Measurements from ENCODE around the gene RSRC1. TPM values are rescaled to one million over a fixed set of nuclear protein-coding genes. Genes with fewer than 3 reads are reported as not detected.
"Not testable (repeated sequence)": the region's sequence is repeated elsewhere in the genome, so short reads cannot be mapped to it uniquely, and the experiment has no call there.

The RSRC1 gene
- polyA plus RNA-seq, 4 donors: 27.9 to 33.5 (median 32.1) TPM

DNA sequence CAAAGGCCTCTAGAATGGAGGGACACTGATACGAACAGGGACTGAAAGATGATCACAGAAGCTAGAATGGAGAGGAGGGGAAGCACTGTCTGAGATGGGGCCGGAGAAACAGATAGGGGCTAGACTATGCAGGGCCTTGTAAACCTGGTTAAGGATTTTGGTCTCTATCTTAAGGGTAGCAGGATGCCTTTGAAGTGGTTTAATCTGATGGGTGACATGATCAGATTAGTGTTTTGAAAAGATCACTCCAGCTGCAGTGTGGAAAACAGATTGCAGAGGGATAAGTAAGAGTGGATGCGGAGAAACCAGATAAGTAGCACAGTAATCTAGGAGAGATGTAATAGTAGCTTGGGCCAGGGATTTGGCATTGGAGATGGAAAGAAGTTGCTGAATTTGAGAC lies 108.1 kb downstream of the RSRC1 start:
- DNase-seq (ENCODE audit: low read depth in 4 of 4, low spot score in 3 of 4): no peak

DNA sequence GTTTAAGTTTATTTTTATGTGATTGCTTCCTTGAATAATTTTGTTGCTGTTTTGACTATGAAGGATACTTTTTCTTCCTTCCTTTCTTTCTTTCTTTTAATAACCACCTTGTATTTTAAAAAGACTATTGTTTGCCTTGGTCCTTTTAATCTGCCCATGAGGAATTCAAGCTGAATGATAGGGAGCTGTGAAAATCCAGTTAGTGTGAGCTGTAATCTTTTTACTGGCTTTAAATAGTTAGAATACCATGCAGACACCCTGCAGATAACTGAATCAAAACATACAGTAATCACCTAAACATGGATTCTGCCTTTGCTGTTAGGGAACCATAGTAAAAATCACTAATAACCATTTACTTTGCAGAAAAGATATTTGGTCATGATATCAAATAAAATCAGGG lies 110.7 kb downstream of the RSRC1 start:
- DNase-seq (ENCODE audit: low read depth in 4 of 4, low spot score in 3 of 4): no peak

DNA sequence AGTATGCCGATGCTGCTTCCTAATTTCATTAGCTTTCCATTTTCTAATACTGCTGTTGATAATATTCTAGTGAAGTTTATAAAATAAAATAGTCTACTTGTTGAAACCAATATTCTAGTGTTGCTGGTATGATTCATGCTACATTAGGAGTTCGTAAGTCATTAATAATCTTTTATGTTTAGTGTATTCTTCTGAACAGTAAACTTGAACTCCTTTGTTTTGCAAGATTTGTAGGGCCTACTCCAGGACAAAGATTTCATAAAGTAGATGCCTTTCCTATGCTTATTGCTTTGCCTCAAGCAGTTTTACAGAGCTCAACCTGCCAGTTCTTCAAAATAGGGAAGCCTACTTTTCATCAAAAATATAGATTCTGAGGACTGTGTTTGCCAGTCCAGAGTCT lies 111.5 kb downstream of the RSRC1 start:
- no peak for DNase-seq (ENCODE audit: low read depth in 4 of 4, low spot score in 3 of 4)

DNA sequence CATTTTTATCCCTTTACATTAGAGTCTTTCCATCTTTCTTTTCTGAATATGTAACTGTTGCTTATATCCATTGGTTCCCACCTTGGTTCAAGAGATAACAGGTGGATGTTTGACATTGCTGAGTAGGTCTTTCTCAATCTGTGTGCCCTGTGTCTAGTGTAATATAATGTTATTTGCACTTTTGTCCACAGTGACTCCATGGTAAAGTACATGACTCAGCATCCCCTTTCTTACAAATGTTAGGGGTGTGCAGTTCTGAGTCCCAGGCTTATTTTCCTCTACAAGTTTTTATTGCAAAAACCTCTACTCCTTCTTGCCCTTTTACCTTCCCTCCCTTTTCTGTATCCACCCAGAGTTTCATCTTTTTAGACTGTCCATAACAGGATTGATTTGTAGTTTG lies 116.5 kb downstream of the RSRC1 start:
- no peak for DNase-seq (ENCODE audit: low read depth in 4 of 4, low spot score in 3 of 4)

DNA sequence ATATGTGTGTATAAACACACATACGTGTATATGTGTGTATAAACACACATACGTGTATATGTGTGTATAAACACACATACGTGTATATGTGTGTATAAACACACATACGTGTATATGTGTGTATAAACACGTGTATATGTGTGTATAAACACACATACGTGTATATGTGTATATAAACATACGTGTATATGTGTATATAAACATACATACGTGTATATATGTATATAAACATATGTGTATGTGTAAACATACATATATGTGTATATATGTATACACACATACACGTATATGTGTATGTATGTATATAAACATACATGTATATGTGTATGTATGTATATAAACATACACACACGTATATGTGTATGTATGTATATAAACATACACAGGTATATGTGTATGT lies 119.1 kb downstream of the RSRC1 start:
- not testable (repeated sequence) for DNase-seq (ENCODE audit: low read depth in 4 of 4, low spot score in 3 of 4)

DNA sequence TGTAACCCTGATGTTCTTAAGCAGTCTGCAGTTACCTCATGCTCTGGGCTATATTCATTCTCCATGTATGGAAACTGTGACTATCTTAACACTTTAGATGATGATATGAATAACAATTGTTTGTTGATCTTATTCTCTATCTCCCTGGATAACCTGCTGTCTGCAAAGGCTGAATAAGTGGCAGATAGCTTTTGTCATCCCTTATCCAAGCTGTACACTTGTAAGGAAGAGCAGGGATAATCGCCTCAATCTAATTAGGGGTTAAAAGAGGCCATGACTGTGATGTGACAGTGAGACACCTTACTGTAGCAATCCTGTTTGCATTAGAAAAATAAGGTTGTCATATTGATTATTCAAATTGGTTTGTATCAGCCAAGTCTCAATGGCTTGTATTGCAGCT lies 123.9 kb downstream of the RSRC1 start:
- no peak for DNase-seq (ENCODE audit: low read depth in 4 of 4, low spot score in 3 of 4)

DNA sequence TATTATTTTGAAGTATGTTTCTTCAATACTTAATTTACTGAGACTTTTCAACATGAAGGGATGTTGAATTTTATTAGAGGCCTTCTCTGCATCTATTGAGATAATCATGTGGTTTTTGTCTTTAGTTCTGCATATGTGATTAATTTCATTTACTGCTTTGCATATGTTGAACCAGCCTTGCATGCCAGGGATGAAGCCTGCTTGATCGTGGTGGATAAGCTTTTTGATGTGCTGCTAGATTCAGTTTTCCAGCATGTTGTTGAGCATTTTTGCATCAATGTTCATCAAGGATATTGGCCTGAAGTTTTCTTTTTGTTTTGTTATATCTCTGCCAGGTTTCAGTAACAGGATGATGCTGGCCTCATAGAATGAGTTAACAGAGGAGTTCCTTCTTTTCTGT lies 134.4 kb downstream of the RSRC1 start:
- no peak for DNase-seq (ENCODE audit: low read depth in 4 of 4, low spot score in 3 of 4)

DNA sequence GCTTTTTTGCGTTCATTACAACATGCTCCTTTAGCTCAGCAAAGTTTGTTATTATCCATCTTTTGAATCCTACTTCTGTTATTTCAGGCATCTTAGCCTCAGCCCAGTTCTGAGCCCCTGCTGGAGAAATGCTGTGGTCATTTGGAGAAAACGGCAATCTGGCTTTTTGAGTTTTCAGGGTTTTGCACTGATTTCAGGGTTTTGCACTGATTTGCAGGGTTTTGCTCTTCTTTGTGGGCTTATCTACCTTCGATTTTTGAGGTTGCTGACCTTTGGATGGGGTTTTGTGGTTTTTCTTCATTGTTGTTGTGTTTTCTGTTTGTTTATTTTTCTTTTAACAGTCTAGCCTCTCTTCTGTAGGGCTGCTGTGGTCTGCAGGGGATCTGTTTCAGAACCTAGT lies 137.4 kb downstream of the RSRC1 start:
- DNase-seq (ENCODE audit: low read depth in 4 of 4, low spot score in 3 of 4): no peak

DNA sequence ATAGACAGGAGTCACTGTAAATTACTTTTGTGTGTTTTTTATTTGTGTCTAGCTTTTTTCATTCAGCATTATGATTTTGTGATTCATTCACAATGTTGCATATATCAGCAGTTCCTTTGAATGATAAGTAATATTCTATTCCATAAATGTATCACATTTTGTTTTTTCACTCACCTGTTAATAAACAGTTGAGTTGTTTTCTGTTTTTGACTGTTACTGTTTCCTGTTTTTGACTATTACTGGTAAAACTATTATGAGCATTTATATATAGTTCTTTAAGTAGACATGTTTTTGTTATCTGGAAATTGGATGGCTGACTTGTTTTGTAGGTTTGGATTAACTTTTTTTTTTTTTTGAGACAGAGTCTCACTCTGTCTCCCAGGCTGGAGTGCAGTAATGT lies 138.4 kb downstream of the RSRC1 start:
- DNase-seq (ENCODE audit: low read depth in 4 of 4, low spot score in 3 of 4): no peak

DNA sequence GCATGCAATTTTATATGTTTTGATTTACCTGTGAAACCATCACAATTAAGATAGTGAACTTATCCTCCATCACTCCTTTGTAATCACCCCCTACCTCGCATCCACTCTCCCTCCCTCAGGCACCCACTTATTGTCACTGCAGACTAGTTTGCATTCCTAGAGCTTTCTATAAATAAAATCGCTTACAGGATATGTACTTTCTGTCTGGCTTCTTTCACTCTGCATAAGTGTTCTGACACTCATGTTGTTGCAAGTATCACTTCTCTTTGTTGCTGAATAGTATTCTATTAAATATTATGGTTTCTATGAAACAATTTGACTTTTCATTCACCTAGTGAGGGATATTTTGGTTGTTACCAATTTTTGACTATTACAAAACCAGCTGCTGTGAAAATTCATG lies 139.3 kb downstream of the RSRC1 start:
- DNase-seq (ENCODE audit: low read depth in 4 of 4, low spot score in 3 of 4): no peak

DNA sequence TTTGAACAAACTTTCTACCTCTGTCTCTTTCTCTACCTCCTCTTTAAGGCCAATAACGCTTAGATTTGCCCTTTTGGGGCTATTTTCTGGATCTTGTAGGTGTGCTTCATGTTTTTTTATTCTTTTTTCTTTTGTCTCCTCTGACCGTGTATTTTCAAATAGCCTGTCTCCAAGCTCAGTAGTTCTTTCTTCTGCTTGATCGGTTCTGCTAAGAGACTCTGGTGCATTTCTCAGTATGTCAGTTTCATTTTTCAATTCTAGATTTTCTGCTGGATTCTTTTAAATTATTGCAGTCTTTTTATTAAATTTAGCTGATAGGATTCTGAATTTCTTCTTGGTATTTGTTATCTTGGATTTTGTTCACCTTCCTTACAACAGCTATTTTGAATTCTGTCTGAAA lies 148.7 kb downstream of the RSRC1 start:
- DNase-seq (ENCODE audit: low read depth in 4 of 4, low spot score in 3 of 4): no peak

DNA sequence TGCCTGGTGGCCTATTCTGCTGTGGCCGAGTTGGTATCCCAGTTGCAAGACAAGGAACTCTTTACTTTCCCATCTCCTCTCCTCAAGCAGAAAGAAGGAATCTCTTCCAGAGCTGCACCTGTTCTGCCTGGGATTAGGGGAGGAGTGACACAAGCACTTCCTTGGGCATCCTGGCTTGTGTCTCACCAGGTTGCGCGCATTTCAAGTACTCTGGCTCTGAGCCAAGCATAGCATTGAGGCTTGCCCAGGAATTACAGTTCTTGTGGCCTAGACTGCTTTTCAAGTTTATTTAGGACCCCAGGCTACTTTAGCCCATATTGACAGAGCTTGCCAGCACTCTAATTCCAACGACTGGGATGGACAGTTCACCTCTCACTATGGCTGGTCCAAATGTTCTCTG lies 150.5 kb downstream of the RSRC1 start:
- DNase-seq (ENCODE audit: low read depth in 4 of 4, low spot score in 3 of 4): no peak

DNA sequence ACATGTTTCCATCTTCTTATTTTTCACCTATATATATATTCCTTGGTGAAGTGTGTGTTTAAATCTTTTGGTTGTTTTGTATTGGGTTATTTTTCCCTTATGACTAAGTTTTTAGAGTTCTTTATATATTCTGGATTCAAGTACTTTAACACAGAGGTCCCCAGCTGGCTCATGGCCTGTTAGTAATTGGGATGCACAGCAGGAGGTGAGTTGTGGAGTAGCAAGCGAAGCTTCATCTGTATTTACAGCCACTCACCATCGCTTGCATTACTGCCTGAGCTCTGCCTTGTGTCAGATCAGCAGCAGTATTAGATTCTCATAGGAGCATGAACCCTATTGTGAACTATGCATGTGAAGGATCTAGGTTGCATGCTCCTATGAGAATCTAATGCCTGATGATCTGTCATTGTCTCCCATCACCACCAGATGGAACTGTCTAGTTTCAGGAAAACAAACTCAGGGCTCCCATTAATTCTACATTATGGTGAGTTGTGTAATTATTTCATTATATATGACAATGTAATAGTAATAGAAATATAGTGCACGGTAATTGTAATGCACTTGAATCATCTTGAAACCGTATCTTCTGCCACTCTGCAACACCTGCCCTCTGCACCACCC lies 151.6 kb downstream of the RSRC1 start:
- DNase-seq (ENCODE audit: low read depth in 4 of 4, low spot score in 3 of 4): no peak

DNA sequence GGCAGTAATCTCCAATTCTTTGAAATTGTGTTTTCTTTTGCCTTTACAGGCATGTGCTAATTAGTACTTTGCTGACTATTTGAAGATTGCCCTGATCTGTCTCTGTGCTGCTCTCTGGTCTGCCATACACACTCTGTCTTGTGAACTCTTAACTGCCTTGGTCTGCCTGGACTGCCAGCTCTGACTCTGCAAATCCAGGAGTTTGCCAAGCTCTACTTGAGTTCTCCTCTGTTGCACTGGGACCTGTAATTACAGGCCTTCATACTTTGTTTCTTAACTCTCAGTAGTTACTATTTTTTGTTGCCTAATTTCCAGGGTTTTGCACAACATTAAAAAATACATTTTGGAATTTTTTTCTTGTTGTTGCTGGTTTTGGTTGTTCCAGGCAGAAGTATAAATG lies 155.0 kb downstream of the RSRC1 start:
- DNase-seq (ENCODE audit: low read depth in 4 of 4, low spot score in 3 of 4): no peak

DNA sequence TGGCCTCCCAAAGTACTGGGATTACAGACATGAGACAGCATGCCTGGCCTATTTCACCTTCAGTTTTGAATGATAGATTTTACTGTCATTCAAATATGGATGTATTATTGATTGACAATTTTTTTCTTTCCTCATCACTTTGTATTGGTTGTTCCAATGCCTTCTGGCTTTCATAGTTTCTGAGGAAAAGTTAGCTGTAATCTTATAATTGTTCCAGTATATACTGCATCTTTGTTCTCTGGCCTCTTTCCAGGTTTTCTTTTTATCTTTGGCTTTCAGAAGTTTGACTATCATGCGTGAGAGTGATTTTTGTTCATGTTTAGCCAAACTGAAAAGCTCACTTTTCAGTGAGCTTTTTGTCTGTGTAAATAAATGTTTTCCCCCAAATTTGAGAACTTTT lies 157.1 kb downstream of the RSRC1 start:
- no peak for DNase-seq (ENCODE audit: low read depth in 4 of 4, low spot score in 3 of 4)

DNA sequence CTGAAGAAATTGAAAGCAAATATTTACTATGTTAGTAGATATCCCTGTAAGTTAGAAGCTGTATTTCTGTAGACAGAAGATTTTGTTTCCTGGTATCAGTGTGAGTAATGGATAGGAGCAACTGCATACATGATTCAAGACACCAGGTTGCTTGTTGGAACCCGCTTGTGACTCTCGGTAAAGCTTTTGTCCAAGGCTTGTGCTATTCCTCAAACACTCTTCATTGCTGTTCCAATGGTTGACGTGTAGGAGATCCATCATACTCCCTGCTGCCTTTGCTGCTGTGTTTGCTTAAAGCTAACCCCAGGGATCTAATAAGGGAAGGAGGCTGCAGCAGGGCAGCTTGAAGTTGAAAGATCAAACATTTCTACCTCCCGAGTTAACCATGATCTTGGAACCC lies 160.1 kb downstream of the RSRC1 start:
- no peak for DNase-seq (ENCODE audit: low read depth in 4 of 4, low spot score in 3 of 4)

DNA sequence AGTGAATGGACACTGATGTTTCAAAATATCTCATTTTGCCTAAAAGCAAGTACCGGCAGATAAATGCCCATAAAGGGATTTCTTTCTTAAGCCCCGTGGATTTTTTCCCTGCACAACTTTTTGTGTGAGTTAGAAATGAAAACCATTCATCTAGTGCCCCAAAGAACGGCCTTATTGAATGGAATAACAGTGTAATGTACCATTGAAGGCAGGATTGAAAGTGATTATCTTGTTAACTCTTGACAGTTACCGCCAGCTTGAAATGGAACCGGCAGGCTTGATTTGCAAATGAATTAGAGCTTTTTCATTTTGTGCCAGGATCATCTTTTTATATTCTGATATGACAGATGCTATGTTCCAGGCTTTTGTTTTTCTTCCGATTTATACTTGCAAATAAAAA lies 162.2 kb downstream of the RSRC1 start:
- no peak for DNase-seq (ENCODE audit: low read depth in 4 of 4, low spot score in 3 of 4)

DNA sequence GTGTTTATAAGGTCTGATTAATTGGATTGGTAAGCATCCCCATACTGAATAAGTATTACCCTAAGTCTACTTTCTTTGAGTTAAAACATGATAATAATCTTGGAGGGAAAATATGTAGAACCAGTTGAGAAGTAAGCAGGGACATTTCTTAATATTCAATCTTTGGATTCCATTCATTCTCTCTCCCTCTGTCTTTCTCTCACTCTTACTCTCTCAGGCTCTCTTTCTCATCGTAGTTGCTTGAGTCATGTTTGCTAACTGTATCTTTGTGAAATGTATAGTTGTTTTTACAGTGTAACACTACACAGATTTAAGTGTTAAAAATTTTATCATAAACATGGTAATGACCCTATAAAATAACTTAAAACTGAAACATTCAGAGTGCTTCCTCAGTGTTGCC lies 163.8 kb downstream of the RSRC1 start:
- no peak for DNase-seq (ENCODE audit: low read depth in 4 of 4, low spot score in 3 of 4)

DNA sequence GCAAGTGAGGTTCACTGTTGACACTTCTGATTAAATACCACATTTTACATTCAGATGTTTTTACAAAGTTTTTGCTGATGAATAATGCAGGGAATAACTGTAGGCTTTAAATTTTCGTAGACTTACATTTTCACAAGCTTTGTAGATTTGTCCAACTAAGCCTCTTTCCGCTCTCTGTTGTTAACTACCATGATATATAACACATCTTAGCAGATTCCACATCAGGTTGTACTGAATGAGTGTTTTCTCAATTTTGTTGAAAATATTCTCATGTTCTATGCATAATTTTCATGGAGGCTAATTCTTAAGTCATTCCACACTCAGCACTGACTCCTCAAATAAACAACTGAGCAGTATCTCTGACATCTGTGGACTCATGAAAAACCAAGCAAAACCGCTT lies 168.3 kb downstream of the RSRC1 start:
- DNase-seq (ENCODE audit: low read depth in 4 of 4, low spot score in 3 of 4): no peak

DNA sequence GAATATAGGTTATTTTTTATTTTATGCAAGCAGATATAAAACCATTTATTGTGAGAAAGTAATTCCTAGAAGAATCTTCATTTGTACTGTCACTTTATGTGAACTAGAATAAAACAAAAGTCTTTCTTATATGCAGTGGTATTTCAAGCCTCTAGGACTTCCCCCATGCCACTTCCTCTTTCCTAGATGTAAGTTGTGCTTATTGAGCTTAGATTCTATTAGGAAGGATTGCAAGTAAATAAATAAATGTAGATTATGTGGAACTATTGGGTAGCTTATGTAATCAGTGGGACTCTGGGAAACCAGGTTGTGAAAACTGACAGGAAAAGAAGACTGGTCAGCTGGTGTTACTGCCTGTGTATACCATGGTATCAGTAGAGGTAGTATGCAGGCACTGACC lies 169.7 kb downstream of the RSRC1 start:
- no peak for DNase-seq (ENCODE audit: low read depth in 4 of 4, low spot score in 3 of 4)

DNA sequence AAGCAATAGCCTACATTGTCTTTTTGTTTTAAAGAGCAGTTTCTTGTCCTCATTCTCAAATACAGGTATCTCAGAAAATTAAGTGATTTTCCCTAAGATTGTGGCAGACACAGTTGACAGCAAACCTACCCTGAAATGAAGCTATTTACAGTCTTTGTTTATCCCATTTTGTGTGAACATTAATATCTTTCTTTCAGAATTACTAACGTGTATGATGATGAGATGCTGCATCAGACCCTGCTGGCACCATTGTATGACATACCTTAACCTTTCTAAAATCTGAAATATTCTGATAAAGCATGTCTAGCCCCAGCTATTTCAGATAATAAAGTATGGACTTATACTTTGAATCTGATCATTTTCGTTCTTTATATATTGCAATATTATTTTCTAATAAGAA lies 185.9 kb downstream of the RSRC1 start:
- DNase-seq (ENCODE audit: low read depth in 4 of 4, low spot score in 3 of 4): no peak

DNA sequence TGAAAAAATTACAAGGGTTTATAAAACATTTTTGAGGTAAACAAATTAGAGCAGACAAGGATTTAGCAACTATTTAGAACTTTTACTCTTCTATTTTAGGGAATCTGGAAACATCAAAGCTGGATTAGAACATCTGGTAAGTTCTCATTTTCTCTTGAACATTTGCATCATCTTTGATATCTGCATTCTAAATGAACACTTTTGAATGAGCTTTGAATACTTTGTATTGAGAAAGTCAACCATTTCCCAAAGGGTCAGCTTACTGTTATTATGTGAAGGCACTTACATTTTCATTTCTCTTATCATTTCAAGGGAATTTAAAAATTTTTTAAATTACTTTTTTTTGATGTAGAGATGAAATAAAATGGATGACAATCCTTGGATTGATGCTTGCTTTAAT lies 188.1 kb downstream of the RSRC1 start:
- no peak for DNase-seq (ENCODE audit: low read depth in 4 of 4, low spot score in 3 of 4)

DNA sequence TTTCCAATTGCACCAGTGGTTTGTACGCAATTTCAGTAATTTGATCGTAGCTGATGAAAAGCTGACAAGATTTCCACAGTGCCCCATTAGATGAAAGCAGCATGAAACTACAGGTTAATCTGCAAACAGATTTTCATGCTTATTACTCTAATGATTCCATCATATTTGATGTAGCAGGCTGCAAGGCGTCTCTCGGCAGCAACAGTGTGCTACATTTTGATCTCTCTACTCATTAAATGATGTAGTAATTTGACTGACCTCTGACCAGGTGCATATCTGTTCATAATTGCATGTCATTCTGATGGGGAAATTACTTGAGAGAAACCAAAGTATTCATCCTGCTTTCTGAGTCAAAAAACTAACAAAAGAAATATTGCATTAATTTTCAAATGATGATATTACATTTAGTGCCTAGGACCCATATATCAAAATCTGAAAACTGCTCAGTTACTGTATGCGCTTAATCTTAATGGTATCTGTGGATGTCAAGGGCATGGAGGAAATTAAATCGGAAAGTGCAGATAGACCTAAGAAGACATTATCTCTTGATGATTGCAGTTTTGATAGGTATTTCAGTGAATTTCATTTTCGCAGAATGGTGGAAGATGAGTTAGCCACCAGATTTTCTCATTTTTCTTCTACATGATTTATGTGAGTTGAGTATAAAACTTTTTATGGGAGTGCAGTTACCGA lies 198.5 kb downstream of the RSRC1 start:
- no peak for DNase-seq (ENCODE audit: low read depth in 4 of 4, low spot score in 3 of 4)

Measured in right renal pelvis (tissue), 4 donors.